ENCODE results near the gene MYL5. TPM values are rescaled to one million over a fixed set of nuclear protein-coding genes. Genes with fewer than 3 reads are reported as not detected.
A peak's percentile ranks its signal among the peaks of the same experiment; 100 is the strongest.

The MYL5 gene
- total RNA-seq, 5 donors from 2014 or later (not counting 1 experiment from before 2014, with no cell fraction given), result 21.1 to 26.3 (median 21.9) TPM

- no peak for DNase-seq
- no peak overlapping the region for H3K27ac ChIP-seq (ENCODE audit: low read length)
- Mint-ChIP-seq H3K4me3 (peak overlapping the region; percentile 59 to 82 (median 76)), H3K27me3 (no peaks in the 10 kb centered on the region), H3K36me3 (peaks cover 16% of the 10 kb centered on the region), H3K4me1 (peaks cover 8 to 17% (median 11%) of the 10 kb centered on the region in 3 donors), H3K9me3 (no peaks in the 10 kb centered on the region), H3K27ac (no peak overlapping the region)
- ChIA-PET CTCF (interaction anchor here in 1 of 2 donors (0.6 kb wide), 1 partner anchor 427 kb away, joined by 3 read pairs; no protein-coding TSS in a partner anchor), POLR2A (interaction anchor here in 1 of 2 donors (0.5 kb wide), 1 partner anchor 9 kb away, joined by 5 read pairs; no protein-coding TSS in a partner anchor)
- peaks cover 7 to 16% of the 10 kb centered on the region in 2 donors for H3K36me3 ChIP-seq (ENCODE audit: control insufficient read depth in 2 of 2, extremely low read depth in 1 of 2, insufficient read depth in 1 of 2, low read length in 1 of 2)
- no peak for ATAC-seq (replicated peaks in 1 of 4)
- H3K9me3 ChIP-seq, result no peaks in the 10 kb centered on the region
- no peaks in the 10 kb centered on the region for H3K27me3 ChIP-seq (replicated peaks in 1 of 2; ENCODE audit: control insufficient read depth in 2 of 2, extremely low read depth in 1 of 2, insufficient read depth in 2 of 2, low read length in 1 of 2)
- peaks cover 13 to 26% of the 10 kb centered on the region in 2 experiments for H3K4me1 ChIP-seq (ENCODE audit: control insufficient read depth in 1 of 2, extremely low read depth in 1 of 2, insufficient read depth in 2 of 2, low read length in 2 of 2)
- no peak overlapping the region for H3K4me3 ChIP-seq (ENCODE audit: control insufficient read depth in 1 of 2, extremely low read depth in 1 of 2, low read length in 1 of 2)
- WGBS (ENCODE audit: insufficient coverage), result 100% methylated on average over 1 of the region's 3 CpGs
These were observed 2.6 kb upstream of the MYL5 start for GRCh38 chr4:671769-672168.

GRCh38 chr4:673349-674091 is 822 bp upstream of the MYL5 start:
- peaks cover 8 to 19% (median 11%) of the 10 kb centered on the region in 3 donors for H3K4me1 Mint-ChIP-seq
- DNase-seq (no peak), ATAC-seq (replicated peaks in 1 of 4) (no peak)
- peak overlapping the region; percentile 22 to 36 for H3K27ac Mint-ChIP-seq
- peak overlapping the region; percentile 76 to 82 (median 77) for H3K4me3 Mint-ChIP-seq
- peaks cover 16% of the 10 kb centered on the region for H3K36me3 Mint-ChIP-seq
- H3K9me3 Mint-ChIP-seq, result no peaks in the 10 kb centered on the region
- Histone ChIP-seq H3K9me3 (no peaks in the 10 kb centered on the region), H3K27me3 (replicated peaks in 1 of 2; ENCODE audit: control insufficient read depth in 2 of 2, extremely low read depth in 1 of 2, insufficient read depth in 2 of 2, low read length in 1 of 2) (peaks cover 0 to 2% of the 10 kb centered on the region in 2 experiments), H3K4me3 (ENCODE audit: control insufficient read depth in 1 of 2, extremely low read depth in 1 of 2, low read length in 1 of 2) (peak overlapping the region; percentile 75 to 81), H3K36me3 (ENCODE audit: control insufficient read depth in 2 of 2, extremely low read depth in 1 of 2, insufficient read depth in 1 of 2, low read length in 1 of 2) (peaks cover 7 to 16% of the 10 kb centered on the region in 2 donors), H3K27ac (ENCODE audit: low read length) (no peak overlapping the region), H3K4me1 (ENCODE audit: control insufficient read depth in 1 of 2, extremely low read depth in 1 of 2, insufficient read depth in 2 of 2, low read length in 2 of 2) (peaks cover 13 to 26% of the 10 kb centered on the region in 2 experiments)
- WGBS (ENCODE audit: insufficient coverage), result 19% methylated on average over 39 of the region's 55 CpGs
- POLR2A ChIA-PET, result interaction anchor here in 1 of 2 donors (0.6 to 1.0 kb wide), 2 partner anchors 11 to 259 kb away, joined by 3 to 12 read pairs; partner anchors contain the start of genes GAK and TMEM175
- H3K27me3 Mint-ChIP-seq, result no peaks in the 10 kb centered on the region
- CTCF ChIA-PET, result interaction anchor here in 1 of 2 donors (1.0 kb wide), 2 partner anchors 9 to 429 kb away, joined by 3 read pairs; no protein-coding TSS in a partner anchor

- ATAC-seq (replicated peaks in 1 of 4), result peak in 1 of 4 experiments; percentile 1
- DNase-seq, result no peak
- H3K4me1 Mint-ChIP-seq, result peaks cover 8 to 21% (median 12%) of the 10 kb centered on the region in 3 donors
These were observed 917 bp downstream of the MYL5 start for GRCh38 chr4:675036-675882.

GRCh38 chr4:675980-676870 is 1.9 kb downstream of the MYL5 start:
- H3K4me3 ChIP-seq (ENCODE audit: control insufficient read depth in 1 of 2, extremely low read depth in 1 of 2, low read length in 1 of 2), result no peak overlapping the region
- DNase-seq (no peak), ATAC-seq (replicated peaks in 1 of 4) (no peak)
- H3K9me3 ChIP-seq, result no peaks in the 10 kb centered on the region
- H3K4me1 Mint-ChIP-seq, result peaks cover 8 to 26% (median 18%) of the 10 kb centered on the region in 3 donors
- no peaks in the 10 kb centered on the region for H3K27me3 Mint-ChIP-seq
- H3K9me3 Mint-ChIP-seq, result no peaks in the 10 kb centered on the region
- peaks cover 10% of the 10 kb centered on the region for H3K36me3 Mint-ChIP-seq
- peaks cover 14 to 39% of the 10 kb centered on the region in 2 experiments for H3K4me1 ChIP-seq (ENCODE audit: control insufficient read depth in 1 of 2, extremely low read depth in 1 of 2, insufficient read depth in 2 of 2, low read length in 2 of 2)
- peaks cover 7 to 12% of the 10 kb centered on the region in 2 donors for H3K36me3 ChIP-seq (ENCODE audit: control insufficient read depth in 2 of 2, extremely low read depth in 1 of 2, insufficient read depth in 1 of 2, low read length in 1 of 2)
- H3K27ac Mint-ChIP-seq, result no peak overlapping the region
- CTCF ChIA-PET, result no interaction called here
- H3K4me3 Mint-ChIP-seq, result peak overlapping the region; percentile 30 to 88 (median 83)
- POLR2A ChIA-PET, result no interaction called here
- WGBS (ENCODE audit: insufficient coverage), result 85% methylated on average over 18 of the region's 19 CpGs
- peaks cover 0 to 19% of the 10 kb centered on the region in 2 experiments for H3K27me3 ChIP-seq (replicated peaks in 1 of 2; ENCODE audit: control insufficient read depth in 2 of 2, extremely low read depth in 1 of 2, insufficient read depth in 2 of 2, low read length in 1 of 2)
- H3K27ac ChIP-seq (ENCODE audit: low read length), result no peak overlapping the region

More at GRCh38 chr4:675036-675882, 917 bp downstream of the MYL5 start:
- Mint-ChIP-seq H3K36me3 (peaks cover 16% of the 10 kb centered on the region), H3K9me3 (no peaks in the 10 kb centered on the region), H3K27me3 (no peaks in the 10 kb centered on the region), H3K27ac (peak overlapping the region; percentile 52 to 88), H3K4me3 (peak overlapping the region; percentile 82 to 88 (median 83))
- Histone ChIP-seq H3K27ac (ENCODE audit: low read length) (peak overlapping the region; percentile 86), H3K4me1 (ENCODE audit: control insufficient read depth in 1 of 2, extremely low read depth in 1 of 2, insufficient read depth in 2 of 2, low read length in 2 of 2) (peaks cover 13 to 29% of the 10 kb centered on the region in 2 experiments), H3K36me3 (ENCODE audit: control insufficient read depth in 2 of 2, extremely low read depth in 1 of 2, insufficient read depth in 1 of 2, low read length in 1 of 2) (peaks cover 7 to 16% of the 10 kb centered on the region in 2 donors), H3K9me3 (no peaks in the 10 kb centered on the region), H3K4me3 (ENCODE audit: control insufficient read depth in 1 of 2, extremely low read depth in 1 of 2, low read length in 1 of 2) (peak overlapping the region; percentile 81 to 89), H3K27me3 (replicated peaks in 1 of 2; ENCODE audit: control insufficient read depth in 2 of 2, extremely low read depth in 1 of 2, insufficient read depth in 2 of 2, low read length in 1 of 2) (peaks cover 0 to 14% of the 10 kb centered on the region in 2 experiments)
- 64% methylated on average over 23 of the region's 26 CpGs for WGBS (ENCODE audit: insufficient coverage)
- POLR2A ChIA-PET, result no interaction called here
- CTCF ChIA-PET, result no interaction called here

- ChIA-PET POLR2A (no interaction called here), CTCF (no interaction called here)
- Mint-ChIP-seq H3K27me3 (no peaks in the 10 kb centered on the region), H3K27ac (no peak overlapping the region), H3K36me3 (peaks cover 6% of the 10 kb centered on the region), H3K4me3 (peak overlapping the region in 2 of 3 donors; percentile 21 to 30), H3K4me1 (peaks cover 8 to 26% (median 18%) of the 10 kb centered on the region in 3 donors), H3K9me3 (no peaks in the 10 kb centered on the region)
- Histone ChIP-seq H3K4me3 (ENCODE audit: control insufficient read depth in 1 of 2, extremely low read depth in 1 of 2, low read length in 1 of 2) (no peak overlapping the region), H3K27ac (ENCODE audit: low read length) (no peak overlapping the region), H3K4me1 (ENCODE audit: control insufficient read depth in 1 of 2, extremely low read depth in 1 of 2, insufficient read depth in 2 of 2, low read length in 2 of 2) (peaks cover 14 to 43% of the 10 kb centered on the region in 2 experiments), H3K9me3 (no peaks in the 10 kb centered on the region), H3K27me3 (replicated peaks in 1 of 2; ENCODE audit: control insufficient read depth in 2 of 2, extremely low read depth in 1 of 2, insufficient read depth in 2 of 2, low read length in 1 of 2) (peaks cover 0 to 19% of the 10 kb centered on the region in 2 experiments), H3K36me3 (ENCODE audit: control insufficient read depth in 2 of 2, extremely low read depth in 1 of 2, insufficient read depth in 1 of 2, low read length in 1 of 2) (peaks cover 6 to 8% of the 10 kb centered on the region in 2 donors)
- ATAC-seq (replicated peaks in 1 of 4) (no peak), DNase-seq (no peak)
- 88% methylated on average over 8 of the region's 8 CpGs for WGBS (ENCODE audit: insufficient coverage)
These were observed 2.5 kb downstream of the MYL5 start for GRCh38 chr4:676871-677235.
